Measurements from ENCODE around the gene METTL21A.
A peak's percentile ranks its signal among the peaks of the same experiment; 100 is the strongest.
"Not testable (repeated sequence)": the region's sequence is repeated elsewhere in the genome, so short reads cannot be mapped to it uniquely, and the experiment has no call there.

METTL21A gene

GRCh38 chr2:207662203-207662602 is 37.0 kb upstream of the METTL21A start:
- H3K4me3 ChIP-seq (ENCODE audit: low read depth, low read length) = peak overlapping the region; percentile 37
- DNase-seq (ENCODE audit: low read depth) = peak; percentile 83
- TF ChIP-seq, protein P1, sequence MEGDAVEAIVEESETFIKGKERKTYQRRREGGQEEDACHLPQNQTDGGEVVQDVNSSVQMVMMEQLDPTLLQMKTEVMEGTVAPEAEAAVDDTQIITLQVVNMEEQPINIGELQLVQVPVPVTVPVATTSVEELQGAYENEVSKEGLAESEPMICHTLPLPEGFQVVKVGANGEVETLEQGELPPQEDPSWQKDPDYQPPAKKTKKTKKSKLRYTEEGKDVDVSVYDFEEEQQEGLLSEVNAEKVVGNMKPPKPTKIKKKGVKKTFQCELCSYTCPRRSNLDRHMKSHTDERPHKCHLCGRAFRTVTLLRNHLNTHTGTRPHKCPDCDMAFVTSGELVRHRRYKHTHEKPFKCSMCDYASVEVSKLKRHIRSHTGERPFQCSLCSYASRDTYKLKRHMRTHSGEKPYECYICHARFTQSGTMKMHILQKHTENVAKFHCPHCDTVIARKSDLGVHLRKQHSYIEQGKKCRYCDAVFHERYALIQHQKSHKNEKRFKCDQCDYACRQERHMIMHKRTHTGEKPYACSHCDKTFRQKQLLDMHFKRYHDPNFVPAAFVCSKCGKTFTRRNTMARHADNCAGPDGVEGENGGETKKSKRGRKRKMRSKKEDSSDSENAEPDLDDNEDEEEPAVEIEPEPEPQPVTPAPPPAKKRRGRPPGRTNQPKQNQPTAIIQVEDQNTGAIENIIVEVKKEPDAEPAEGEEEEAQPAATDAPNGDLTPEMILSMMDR (IDR thresholded peaks at IDR 0.05; ENCODE audit: insufficient read depth, low read depth, low read length, missing control alignments) = no peak

GRCh38 chr2:207660994-207661393 is 35.8 kb upstream of the METTL21A start:
- DNase-seq (ENCODE audit: low read depth) = no peak
- TF ChIP-seq, protein P1 (IDR thresholded peaks at IDR 0.05; ENCODE audit: insufficient read depth, low read depth, low read length, missing control alignments) = no peak
- H3K4me3 ChIP-seq (ENCODE audit: low read depth, low read length) = no peak overlapping the region

GRCh38 chr2:207658156-207658555 is 33.0 kb upstream of the METTL21A start:
- H3K4me3 ChIP-seq (ENCODE audit: low read depth, low read length) = no peak overlapping the region
- DNase-seq (ENCODE audit: low read depth) = no peak
- TF ChIP-seq, protein P1 (IDR thresholded peaks at IDR 0.05; ENCODE audit: insufficient read depth, low read depth, low read length, missing control alignments) = no peak

- no peak for DNase-seq (ENCODE audit: low read depth)
- no peak overlapping the region for H3K4me3 ChIP-seq (ENCODE audit: low read depth, low read length)
- TF ChIP-seq, protein P1 (IDR thresholded peaks at IDR 0.05; ENCODE audit: insufficient read depth, low read depth, low read length, missing control alignments) = no peak
Observed at GRCh38 chr2:207655000-207655399, 29.8 kb upstream of the METTL21A start.

- H3K4me3 ChIP-seq (ENCODE audit: low read depth, low read length); DNase-seq (ENCODE audit: low read depth): not testable (repeated sequence)
Observed at GRCh38 chr2:207646582-207646981, 21.4 kb upstream of the METTL21A start.

- no peak overlapping the region for H3K4me3 ChIP-seq (ENCODE audit: low read depth, low read length)
- TF ChIP-seq, protein P1 (IDR thresholded peaks at IDR 0.05; ENCODE audit: insufficient read depth, low read depth, low read length, missing control alignments) = no peak
- DNase-seq (ENCODE audit: low read depth) = no peak
Observed at GRCh38 chr2:207643892-207644291, 18.7 kb upstream of the METTL21A start.

- no peak overlapping the region for H3K4me3 ChIP-seq (ENCODE audit: low read depth, low read length)
- no peak for DNase-seq (ENCODE audit: low read depth)
- TF ChIP-seq, protein P1 (IDR thresholded peaks at IDR 0.05; ENCODE audit: insufficient read depth, low read depth, low read length, missing control alignments) = no peak
Observed at GRCh38 chr2:207640661-207641060, 15.5 kb upstream of the METTL21A start.

Data from GM12865 (cell line).